Left colon (tissue), 2 donors: ENCODE measurements around the gene PMP22. TPM values are rescaled to one million over a fixed set of nuclear protein-coding genes. Genes with fewer than 3 reads are reported as not detected.

ENCODE experiments used
- ATAC-seq: fragments of 200-7000 bp; cut with Tn5 transposase; one replicate; pipeline ENCODE4 v1.9.1; 2020; ENCODE audit warnings: mild to moderate bottlenecking, moderate library complexity
- DNase-seq, 2 donors: peaks; one replicate each; pipeline ENCODE4 v3.0.0-alpha.2; 2020
- intact Hi-C, 2 donors: fragments of 100-400 bp; cut with DNase I in 1 of 2; cut with micrococcal nuclease in 1 of 2; formaldehyde crosslinking; loops; one replicate each; pipeline versions ENCODE4 v1.11.2 to v1.14.0; 2022; cut with DNase I, micrococcal nuclease
- long read RNA-seq: library from polyadenylated mRNA; unstranded; transcript quantifications from one replicate; pipeline ENCODE4 v2.0.0, GENCODE V29; 2021
- total RNA-seq, 2 donors: library from RNA; stranded (reverse); fragmentation: NEBNext Ultra II Directional; extraction: Animal tissue kit (Norgen Biotek cat#: 25700); gene quantifications; one replicate each; pipeline ENCODE4 v1.2.1, GENCODE V29; 2021
- donor health status: DM: no; HTN: no; CAD: no.
- donor health status: DM: yes; HTN: yes; CAD: no.

Gene PMP22
- total RNA-seq: 10 to 100 TPM; 22.5 to 52.8 TPM
- long read RNA-seq, transcript PMP22-201 (5 exons, 1,861 nt): minor isoform, 7 of 29 reads
- long read RNA-seq, transcript PMP22-203 (5 exons, 1,817 nt): major isoform, 13 of 29 reads
- long read RNA-seq, partial matches to known transcripts: 3 of 29 reads
- long read RNA-seq, other reads (novel, unspliced or antisense): 6 of 29 reads

- peak; percentile 20 to 44 for DNase-seq
- ATAC-seq: no peak
- intact Hi-C loops: loop anchor here in 1 of 2 donors (10.0 kb wide), 1 partner anchor 190 kb away; no protein-coding TSS in a partner anchor
Measured at GRCh38 chr17:15265131-15265530, at the start of gene PMP22. TSS of gene PMP22 (minus strand) at chr17:15265326. CDS start at chr17:15260727, 4,599 bp downstream.

- ATAC-seq (no peak), DNase-seq (no peak)
- intact Hi-C loops: no loop called here
Measured at GRCh38 chr17:15311996-15312395, 46.9 kb upstream of the PMP22 start.

GRCh38 chr17:15309793-15310192 lies 44.7 kb upstream of the PMP22 start:
- intact Hi-C loops: no loop called here
- DNase-seq (no peak), ATAC-seq (no peak)

GRCh38 chr17:15309236-15309635 lies 44.1 kb upstream of the PMP22 start:
- intact Hi-C loops: no loop called here
- ATAC-seq (no peak), DNase-seq (no peak)

- ATAC-seq (no peak), DNase-seq (no peak)
- intact Hi-C loops: no loop called here
Measured at GRCh38 chr17:15308758-15309157, 43.6 kb upstream of the PMP22 start.

- ATAC-seq (no peak), DNase-seq (peak; percentile 8 to 36)
- intact Hi-C loops: no loop called here
Measured at GRCh38 chr17:15307710-15308111, 42.6 kb upstream of the PMP22 start.

GRCh38 chr17:15303851-15304250 lies 38.7 kb upstream of the PMP22 start:
- intact Hi-C loops: no loop called here
- DNase-seq (no peak), ATAC-seq (no peak)

- DNase-seq (no peak), ATAC-seq (no peak)
- intact Hi-C loops: no loop called here
Measured at GRCh38 chr17:15303268-15303667, 38.1 kb upstream of the PMP22 start.

GRCh38 chr17:15301845-15302244 lies 36.7 kb upstream of the PMP22 start:
- no peak for ATAC-seq
- DNase-seq: no peak
- intact Hi-C loops: no loop called here

GRCh38 chr17:15298176-15298575 lies 33.0 kb upstream of the PMP22 start:
- ATAC-seq: no peak
- intact Hi-C loops: no loop called here
- DNase-seq: no peak

- intact Hi-C loops: no loop called here
- ATAC-seq (no peak), DNase-seq (no peak)
Measured at GRCh38 chr17:15293558-15293957, 28.4 kb upstream of the PMP22 start.

GRCh38 chr17:15291674-15292361 lies 26.7 kb upstream of the PMP22 start:
- ATAC-seq: no peak
- intact Hi-C loops: no loop called here
- DNase-seq: no peak

GRCh38 chr17:15290605-15291004 lies 25.5 kb upstream of the PMP22 start:
- ATAC-seq (no peak), DNase-seq (no peak)
- intact Hi-C loops: no loop called here

- ATAC-seq: peak; percentile 44
- no peak for DNase-seq
- intact Hi-C loops: no loop called here
Measured at GRCh38 chr17:15289285-15290183, 24.4 kb upstream of the PMP22 start.

- DNase-seq: no peak
- intact Hi-C loops: no loop called here
- no peak for ATAC-seq
Measured at GRCh38 chr17:15288859-15289258, 23.7 kb upstream of the PMP22 start.

GRCh38 chr17:15287538-15288267 lies 22.6 kb upstream of the PMP22 start:
- intact Hi-C loops: no loop called here
- DNase-seq (no peak), ATAC-seq (no peak)

GRCh38 chr17:15285466-15285865 lies 20.3 kb upstream of the PMP22 start:
- intact Hi-C loops: no loop called here
- ATAC-seq (no peak), DNase-seq (no peak)

GRCh38 chr17:15284537-15284936 lies 19.4 kb upstream of the PMP22 start:
- intact Hi-C loops: no loop called here

GRCh38 chr17:15284107-15284506 lies 19.0 kb upstream of the PMP22 start:
- intact Hi-C loops: no loop called here
- DNase-seq (no peak), ATAC-seq (no peak)

More at GRCh38 chr17:15284537-15284936, 19.4 kb upstream of the PMP22 start:
- DNase-seq (no peak), ATAC-seq (no peak)
